ENCODE measurements around the gene MEF2D.

Gene MEF2D

DNA sequence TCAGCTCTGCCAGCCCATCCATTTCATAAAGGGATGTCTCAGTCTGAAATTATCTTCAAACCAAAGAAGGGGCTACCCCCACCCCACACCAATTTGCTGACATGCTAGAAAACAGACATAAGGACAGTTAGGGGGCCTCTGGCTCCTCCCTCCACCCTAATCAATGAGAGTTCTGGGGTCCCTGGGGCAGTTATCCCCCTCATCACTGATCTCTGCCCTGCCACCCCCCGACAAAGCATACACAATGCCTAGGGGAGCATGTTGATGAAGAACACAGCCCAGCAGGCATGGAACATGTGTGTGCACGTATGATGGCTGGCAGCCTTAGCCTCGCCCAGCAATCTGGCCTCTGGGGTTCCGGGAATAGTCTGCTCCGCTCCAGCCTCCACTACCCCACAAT is 72.6 kb downstream of the MEF2D start:
- no peak for DNase-seq (ENCODE audit: low spot score)

DNA sequence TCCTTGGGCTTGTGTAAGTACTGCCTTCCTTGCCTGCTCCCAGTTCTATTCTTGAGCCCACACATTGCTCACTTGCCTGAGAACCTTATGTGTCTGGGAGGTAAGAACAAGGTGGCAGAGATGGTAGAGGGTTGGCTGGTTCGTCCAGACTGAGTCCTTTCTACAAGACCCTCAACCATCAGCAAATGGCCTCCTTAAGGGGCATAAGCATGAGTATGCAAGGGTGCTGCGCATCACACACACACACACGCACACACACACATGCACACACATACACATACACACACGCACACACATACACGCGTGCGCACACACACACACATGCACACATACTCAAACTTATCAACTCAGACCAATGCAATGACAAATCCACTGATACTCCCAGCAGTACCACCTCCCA is 74.6 kb downstream of the MEF2D start:
- no peak for DNase-seq (ENCODE audit: low spot score)

GRCh38 chr1:156424806-156425432 is 75.7 kb downstream of the MEF2D start:
- DNase-seq (ENCODE audit: low spot score), result no peak

DNA sequence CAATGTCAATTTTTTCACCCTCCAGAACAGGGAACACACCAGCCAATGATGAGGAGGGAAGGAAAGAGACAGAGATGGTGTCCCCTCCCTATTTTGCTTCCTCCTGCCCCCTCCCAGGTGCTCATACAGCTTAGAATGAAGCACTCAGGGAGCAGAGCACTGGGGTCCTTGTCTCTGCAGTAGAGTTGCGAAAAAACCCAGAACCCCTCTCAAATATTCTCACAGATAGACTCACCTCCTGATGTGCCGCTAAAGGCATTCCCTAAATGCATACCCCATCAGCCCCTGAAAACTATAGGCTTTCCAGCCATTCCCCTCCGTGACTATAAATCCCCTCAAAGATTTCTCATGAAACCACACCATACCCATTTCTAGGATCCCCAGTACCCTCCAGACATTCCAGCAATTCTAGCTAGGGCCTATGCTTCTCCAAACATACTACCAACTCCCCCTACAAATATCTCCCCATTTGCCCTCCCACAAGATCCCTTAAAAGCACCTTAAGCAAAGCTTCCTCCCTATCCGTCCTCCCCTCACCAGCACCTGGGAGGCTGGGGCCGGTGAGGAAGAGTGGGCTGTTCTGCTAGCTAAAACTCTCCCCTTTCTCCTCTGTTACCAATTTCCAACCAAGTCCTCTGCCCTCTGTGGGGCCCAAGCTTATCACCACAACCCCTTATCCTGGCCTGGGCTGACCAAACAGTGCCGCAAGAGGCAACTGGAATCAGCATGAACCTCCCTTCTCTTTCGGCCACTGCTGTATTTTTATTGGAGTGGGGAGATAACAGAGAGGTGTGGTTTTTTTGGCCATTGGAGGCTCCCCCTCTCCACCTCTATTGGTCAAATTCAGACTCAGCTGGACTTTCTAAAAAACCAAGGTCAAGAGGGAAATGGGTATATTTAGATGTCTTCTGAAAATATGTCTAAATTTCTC is 76.9 kb downstream of the MEF2D start:
- DNase-seq (ENCODE audit: low spot score), result no peak

GRCh38 chr1:156422602-156423091 is 77.9 kb downstream of the MEF2D start:
- no peak for DNase-seq (ENCODE audit: low spot score)

DNA sequence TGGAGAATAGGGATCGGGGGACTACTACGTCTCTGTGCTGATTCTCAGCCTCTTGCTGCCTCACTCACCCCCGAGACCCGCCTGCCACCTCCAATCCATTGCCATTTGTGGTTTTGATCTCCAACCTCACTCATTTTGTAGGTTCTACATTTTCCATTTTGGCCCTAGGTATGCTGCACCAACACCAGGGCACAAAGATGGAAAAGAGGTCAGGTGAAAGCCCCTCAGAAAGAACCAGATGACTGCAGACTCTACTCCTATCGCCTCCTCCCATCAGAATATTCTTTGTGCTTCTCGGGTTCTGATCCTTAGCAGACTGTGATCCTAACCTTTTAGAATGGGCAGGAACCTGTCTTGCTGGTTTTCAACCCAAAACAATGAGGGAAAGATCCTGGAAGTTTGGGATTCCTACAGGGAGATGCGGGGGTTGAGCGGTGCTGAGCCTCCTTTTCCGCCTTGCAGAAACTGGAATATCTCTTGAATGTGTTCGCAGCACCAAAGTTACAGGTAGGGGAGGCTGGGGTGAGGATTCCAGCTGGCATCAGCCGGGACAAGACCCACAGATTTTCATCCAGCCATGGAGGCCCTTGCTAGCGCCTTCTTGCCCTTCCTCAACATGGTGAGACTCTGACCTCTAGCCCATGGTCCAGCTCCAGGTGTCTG is 78.5 kb downstream of the MEF2D start:
- no peak for DNase-seq (ENCODE audit: low spot score)

GRCh38 chr1:156421062-156421938 is 79.3 kb downstream of the MEF2D start:
- peak; percentile 88 for DNase-seq (ENCODE audit: low spot score)

GRCh38 chr1:156420205-156421061 is 80.1 kb downstream of the MEF2D start:
- no peak for DNase-seq (ENCODE audit: low spot score)

- DNase-seq (ENCODE audit: low spot score), result no peak
These were observed 80.7 kb downstream of the MEF2D start for GRCh38 chr1:156419854-156420204.

- DNase-seq (ENCODE audit: low spot score), result no peak
These were observed 82.0 kb downstream of the MEF2D start for GRCh38 chr1:156418416-156419070.

DNA sequence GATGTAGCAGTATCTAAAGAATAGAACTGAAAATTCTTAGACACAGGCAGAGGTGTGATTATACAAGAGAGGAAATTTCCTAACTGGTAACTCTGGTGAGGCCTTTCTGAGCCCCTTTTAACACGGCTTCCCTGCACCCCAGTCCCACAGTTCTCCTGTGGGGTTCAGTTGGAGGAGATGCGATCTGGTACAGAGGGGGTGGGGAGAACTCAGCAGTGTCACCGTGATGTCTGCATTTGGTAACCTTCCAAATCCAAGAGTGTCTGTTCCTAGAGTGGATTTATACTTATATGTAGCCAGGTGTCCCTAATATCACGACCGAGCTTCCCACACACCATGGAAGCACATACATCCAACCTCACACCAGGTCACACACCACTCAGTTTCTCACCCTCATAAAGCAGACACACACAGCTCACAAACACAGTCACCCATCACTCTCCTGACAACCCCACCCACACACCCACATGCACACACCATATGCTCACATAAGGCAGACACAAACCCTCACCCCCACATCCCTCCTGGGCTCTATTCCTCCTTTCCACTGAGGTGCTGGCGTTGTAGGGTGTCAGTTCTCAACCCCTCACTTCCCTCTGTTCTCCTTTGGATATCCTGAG is 83.1 kb downstream of the MEF2D start:
- no peak for DNase-seq (ENCODE audit: low spot score)

GRCh38 chr1:156416993-156417392 is 83.6 kb downstream of the MEF2D start:
- DNase-seq (ENCODE audit: low spot score), result no peak

DNA sequence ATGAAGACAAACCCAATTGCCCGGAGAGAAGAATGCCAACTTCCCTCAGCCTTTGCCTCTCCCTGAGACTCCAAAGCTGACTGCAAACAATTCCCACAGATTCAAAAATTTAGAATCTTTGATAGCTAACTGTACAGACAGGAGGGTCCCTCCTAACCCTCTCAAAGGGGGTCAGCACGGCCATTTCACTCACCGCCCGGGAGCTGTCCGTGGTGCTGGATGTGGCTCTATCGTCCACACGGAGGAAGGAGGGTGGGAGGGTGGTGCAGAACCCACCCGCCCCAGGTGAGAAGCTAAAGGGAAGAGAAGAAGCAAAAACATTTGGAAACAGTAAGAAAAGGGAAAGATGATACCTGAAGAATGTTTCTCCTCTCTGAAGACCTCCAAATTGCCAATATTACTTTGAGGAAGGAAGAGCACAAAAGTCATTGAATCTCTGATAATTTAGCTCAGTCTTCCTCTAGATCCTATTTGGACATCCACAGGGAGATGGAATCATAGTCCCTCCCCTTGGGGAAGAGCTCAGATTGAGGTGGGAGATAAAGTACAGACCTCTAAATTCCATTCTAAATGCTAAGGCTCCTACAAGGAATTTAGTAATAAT is 86.0 kb downstream of the MEF2D start:
- DNase-seq (ENCODE audit: low spot score), result no peak

Measured in COLO829 (cell line).